HCT116 (cell line): ENCODE data around the gene UGT3A2. TPM values are rescaled to one million over a fixed set of nuclear protein-coding genes. Genes with fewer than 3 reads are reported as not detected.

ENCODE experiments used
- ATAC-seq: fragments of 200-7000 bp; cut with Tn5 transposase; 2 replicates; pipeline ENCODE4 v1.9.1; 2020; ENCODE audit warnings: mild to moderate bottlenecking, moderate library complexity
- BruUV-seq: library from RNA; stranded (reverse); fragments of 400-500 nt; replicated peaks from 2 replicates; lab custom pipeline; 2021; lab: Mats Ljungman, UMichigan
- CTCF ChIA-PET: fragments of 300-600 bp; sonication (Branson Sonifier 250); formaldehyde crosslinking; loops from one replicate; lab custom pipeline; 2021; ENCODE audit warnings: antibody characterized with exemption; lab: Charles Lee
- POLR2A ChIA-PET: fragments of 300-600, 350-600 bp; sonication (Branson Sonifier 250); formaldehyde crosslinking; loops from one replicate; lab custom pipeline; 2021; ENCODE audit warnings: antibody characterized with exemption; lab: Charles Lee
- RAD21 ChIA-PET, 2 experiments: fragments of 300-600 bp; sonication (Branson Sonifier 250); formaldehyde crosslinking; loops; one replicate each; lab custom pipeline; 2023; ENCODE audit warnings: low total read pairs in 2 of 2; ENCODE audit not compliant: uncharacterized antibody in 2 of 2, unreplicated experiment in 2 of 2, low non-redundant PET in 1 of 2; lab: Charles Lee
- DNase-seq: peaks from one replicate; pipeline ENCODE4 v3.0.0-alpha.2; 2010; ENCODE audit warnings: low read depth, low spot score
- H2AFZ ChIP-seq: fragments of 200-600 bp; shearing (Covaris generic), sonication (generic); 2 replicates; pipeline ENCODE4 v1.6.1; 2017; ENCODE audit warnings: low read depth, mixed run types, mixed read lengths, antibody characterized with exemption, low read length; ENCODE audit not compliant: poor library complexity, severe bottlenecking
- H3K27ac ChIP-seq: 2 replicates; pipeline ENCODE4 v1.5.1; 2012; ENCODE audit warnings: low read depth, low read length
- H3K27me3 ChIP-seq: fragments of 200-600 bp; sonication (generic); 2 replicates; pipeline ENCODE4 v1.6.1; 2016; ENCODE audit warnings: mixed run types, low read length, mixed read lengths; ENCODE audit not compliant: insufficient read depth
- H3K36me3 ChIP-seq, 2 experiments: fragments of 200-500 bp in 1 of 2; fragments of 200-600 bp in 1 of 2; sonication (Bioruptor generic) in 1 of 2; sonication (generic) in 1 of 2; 2 replicates each; pipeline versions ENCODE4 v1.5.1 to v1.6.1; 2014 to 2016; ENCODE audit warnings: low read length in 2 of 2, inconsistent platforms in 1 of 2, mixed read lengths in 1 of 2, mixed run types in 1 of 2; ENCODE audit not compliant: insufficient read depth in 2 of 2, control insufficient read depth in 1 of 2
- H3K4me1 ChIP-seq, 2 experiments: fragments of 200-600 bp in 1 of 2; sonication (generic) in 1 of 2; 2 replicates each; pipeline versions ENCODE4 v1.5.1 to v1.6.1; 2012 to 2017; ENCODE audit warnings: low read length in 2 of 2, inconsistent platforms in 1 of 2, mild to moderate bottlenecking in 1 of 2, mixed read lengths in 1 of 2, mixed run types in 1 of 2, moderate library complexity in 1 of 2; ENCODE audit not compliant: insufficient read depth in 2 of 2, control insufficient read depth in 1 of 2
- H3K4me2 ChIP-seq: fragments of 200-600 bp; sonication (generic); 2 replicates; pipeline ENCODE4 v1.6.1; 2017; ENCODE audit warnings: mixed run types, low read length, mixed read lengths
- H3K4me3 ChIP-seq, 2 experiments: fragments of 200-600 bp in 1 of 2; sonication (generic) in 1 of 2; replicated peaks in 1 of 2; 2 replicates each; pipeline ENCODE4 v1.5.1; 2011 to 2016; ENCODE audit warnings: low read length in 2 of 2, control low read depth in 1 of 2, low read depth in 1 of 2, mild to moderate bottlenecking in 1 of 2, mixed read lengths in 1 of 2, mixed run types in 1 of 2
- H3K79me2 ChIP-seq: fragments of 200-600 bp; sonication (generic); 2 replicates; pipeline ENCODE4 v1.6.1; 2017; ENCODE audit warnings: mild to moderate bottlenecking, mixed run types, low read length, moderate library complexity, mixed read lengths; ENCODE audit not compliant: insufficient read depth
- H3K9ac ChIP-seq: fragments of 200-600 bp; sonication (generic); 2 replicates; pipeline ENCODE4 v1.6.1; 2016; ENCODE audit warnings: low read length, mixed read lengths
- H3K9me2 ChIP-seq: fragments of 200-600 bp; sonication (generic), shearing (Covaris generic); 2 replicates; pipeline ENCODE4 v1.6.1; 2017; ENCODE audit warnings: mixed run types, mild to moderate bottlenecking, moderate library complexity; ENCODE audit not compliant: insufficient read depth
- H3K9me3 ChIP-seq, 2 experiments: fragments of 200-500 bp in 1 of 2; fragments of 200-600 bp in 1 of 2; sonication (Bioruptor generic) in 1 of 2; sonication (generic) in 1 of 2; 2 replicates each; pipeline ENCODE4 v1.6.1; 2014 to 2017; ENCODE audit warnings: low read length in 2 of 2, mixed read lengths in 2 of 2, inconsistent platforms in 1 of 2, low read depth in 1 of 2, mild to moderate bottlenecking in 1 of 2, mixed run types in 1 of 2, moderate library complexity in 1 of 2; ENCODE audit not compliant: control insufficient read depth in 1 of 2, insufficient read depth in 1 of 2
- H4K20me1 ChIP-seq: fragments of 200-600 bp; sonication (generic), shearing (Covaris generic); 2 replicates; pipeline ENCODE4 v1.6.1; 2017; ENCODE audit warnings: mixed run types, mild to moderate bottlenecking, moderate library complexity; ENCODE audit not compliant: insufficient read depth
- CBX3 ChIP-seq: IDR thresholded peaks from 2 replicates; pipeline ENCODE4 v1.6.1; 2012; ENCODE audit warnings: low read depth
- CTCF ChIP-seq, 3 experiments: fragments of 200-600 bp in 1 of 3; sonication (generic) in 1 of 3; IDR thresholded peaks in 2 of 3; conservative IDR thresholded peaks in 1 of 3; 2 replicates each; pipeline ENCODE4 v1.5.1; 2012 to 2017; ENCODE audit warnings: low read depth in 2 of 3, low read length in 2 of 3, antibody characterized with exemption in 1 of 3, borderline replicate concordance in 1 of 3, control low read depth in 1 of 3, mild to moderate bottlenecking in 1 of 3, mixed read lengths in 1 of 3, mixed run types in 1 of 3, moderate library complexity in 1 of 3; ENCODE audit not compliant: insufficient read depth in 1 of 3
- EGR1 ChIP-seq: IDR thresholded peaks from 2 replicates; pipeline ENCODE4 v1.6.1; 2012; ENCODE audit warnings: low read depth
- EZH2 ChIP-seq: fragments of 200-600 bp; sonication (generic); IDR thresholded peaks from 2 replicates; pipeline ENCODE4 v1.6.1; 2017; ENCODE audit warnings: antibody characterized with exemption, mixed run types
- EZH2phosphoT487 ChIP-seq: fragments of 200-600 bp; IDR thresholded peaks from 2 replicates; pipeline ENCODE4 v1.6.1; 2018; ENCODE audit warnings: antibody characterized with exemption, borderline replicate concordance
- FOSL1 ChIP-seq: IDR thresholded peaks from 2 replicates; pipeline ENCODE4 v1.6.1; 2012; ENCODE audit warnings: low read depth
- MAX ChIP-seq: IDR thresholded peaks from 2 replicates; pipeline ENCODE4 v1.6.1; 2012
- POLR2A ChIP-seq: IDR thresholded peaks from 2 replicates; pipeline ENCODE4 v1.7.0; 2011; ENCODE audit warnings: borderline replicate concordance; ENCODE audit not compliant: insufficient read depth, insufficient read length; ENCODE audit errors: extremely low read depth
- POLR2AphosphoS5 ChIP-seq: IDR thresholded peaks from 2 replicates; pipeline ENCODE4 v1.6.1; 2011; ENCODE audit warnings: mild to moderate bottlenecking, low read depth, low read length, moderate library complexity
- SIN3A ChIP-seq: IDR thresholded peaks from 2 replicates; pipeline ENCODE4 v1.6.1; 2012; ENCODE audit warnings: low read depth
- SP1 ChIP-seq: IDR thresholded peaks from 2 replicates; pipeline ENCODE4 v1.6.1; 2012; ENCODE audit warnings: low read depth
- SRF ChIP-seq: IDR thresholded peaks from 2 replicates; pipeline ENCODE4 v1.6.1; 2012; ENCODE audit warnings: low read depth
- TCF7L2 ChIP-seq: IDR thresholded peaks from 2 replicates; pipeline ENCODE4 v1.7.0; 2011; ENCODE audit warnings: borderline replicate concordance, inconsistent platforms; ENCODE audit not compliant: insufficient read depth, insufficient read length; ENCODE audit errors: extremely low read depth
- ZFX ChIP-seq: fragments of 450-650 bp; IDR thresholded peaks from 2 replicates; pipeline ENCODE4 v1.6.1; 2017
- intact Hi-C: fragments of 100-400 bp; cut with micrococcal nuclease; formaldehyde crosslinking; loops from 2 replicates; pipeline ENCODE4 v1.10.0; 2022
- total RNA-seq: library from RNA; stranded (reverse); gene quantifications from one replicate; pipeline ENCODE4 v1.2.1, GENCODE V29; 2021; ENCODE audit not compliant: unreplicated experiment

The UGT3A2 gene
- total RNA-seq, 1 experiment from 2014 or later, result not detected

GRCh38 chr5:36031223-36031622, 35.5 kb downstream of the UGT3A2 start:
- no peak overlapping the region for H2AFZ ChIP-seq
- H3K4me1 ChIP-seq, result no peaks in the 10 kb centered on the region
- no peak overlapping the region for H3K4me3 ChIP-seq
- intact Hi-C loops, result no loop called here
- H4K20me1 ChIP-seq, result no peaks in the 10 kb centered on the region
- CTCF ChIA-PET, result no interaction called here
- H3K79me2 ChIP-seq, result no peaks in the 10 kb centered on the region
- TF ChIP-seq FOSL1, result no peak
- TF ChIP-seq CBX3, result no peak
- no peak for TF ChIP-seq EZH2
- no peak for TF ChIP-seq POLR2A
- TF ChIP-seq CTCF (IDR thresholded peaks at IDR 0.05 in 2 of 3, conservative IDR thresholded peaks at IDR 0.05 in 1 of 3; ENCODE audit: borderline replicate concordance in 1 of 3, insufficient read depth in 1 of 3, low read depth in 2 of 3, low read length in 2 of 3), result no peak
- TF ChIP-seq EZH2phosphoT487, result no peak
- TF ChIP-seq TCF7L2, result no peak
- no peak for TF ChIP-seq POLR2AphosphoS5
- ATAC-seq (no peak), DNase-seq (no peak)
- no TSS peak for BruUV-seq
- no peaks in the 10 kb centered on the region for H3K36me3 ChIP-seq
- POLR2A ChIA-PET, result no interaction called here
- H3K9me3 ChIP-seq, result no peaks in the 10 kb centered on the region
- RAD21 ChIA-PET, result no interaction called here
- no peak overlapping the region for H3K27ac ChIP-seq
- no peaks in the 10 kb centered on the region for H3K9me2 ChIP-seq
- no peak overlapping the region for H3K9ac ChIP-seq
- H3K4me2 ChIP-seq, result no peak overlapping the region
- no peaks in the 10 kb centered on the region for H3K27me3 ChIP-seq

- no peaks in the 10 kb centered on the region for H3K27me3 ChIP-seq
- no peak overlapping the region for H3K4me3 ChIP-seq
- no peaks in the 10 kb centered on the region for H3K4me1 ChIP-seq
- H4K20me1 ChIP-seq, result no peaks in the 10 kb centered on the region
- no peaks in the 10 kb centered on the region for H3K79me2 ChIP-seq
- ChIA-PET POLR2A (no interaction called here), CTCF (no interaction called here), RAD21 (no interaction called here)
- H3K9me2 ChIP-seq, result no peaks in the 10 kb centered on the region
- no peak overlapping the region for H3K27ac ChIP-seq
- no peak overlapping the region for H2AFZ ChIP-seq
- intact Hi-C loops, result no loop called here
- no TSS peak for BruUV-seq
- TF ChIP-seq EZH2phosphoT487, result no peak
- TF ChIP-seq CBX3, result no peak
- TF ChIP-seq SP1, result no peak
- no peak for TF ChIP-seq ZFX
- TF ChIP-seq MAX, result no peak
- no peak for TF ChIP-seq CTCF (IDR thresholded peaks at IDR 0.05 in 2 of 3, conservative IDR thresholded peaks at IDR 0.05 in 1 of 3; ENCODE audit: borderline replicate concordance in 1 of 3, insufficient read depth in 1 of 3, low read depth in 2 of 3, low read length in 2 of 3)
- no peak for TF ChIP-seq EGR1
- no peak for TF ChIP-seq SIN3A
- TF ChIP-seq SRF, result no peak
- no peak for TF ChIP-seq POLR2A
- DNase-seq (no peak), ATAC-seq (no peak)
- no peaks in the 10 kb centered on the region for H3K36me3 ChIP-seq
- H3K4me2 ChIP-seq, result no peak overlapping the region
- no peak overlapping the region for H3K9ac ChIP-seq
- no peaks in the 10 kb centered on the region for H3K9me3 ChIP-seq
Measured at GRCh38 chr5:36029914-36030313, 36.8 kb downstream of the UGT3A2 start.
